SKM-1 treated with dmso at 0.1 percent for 144 hours (cell line): ENCODE results near the gene MROH2A.

Source experiments
- DNase-seq: peaks from one replicate; lab custom pipeline; 2025; ENCODE audit not compliant: unreplicated experiment; lab: John Stamatoyannopoulos, UW

Gene MROH2A

GRCh38 chr2:233818639-233819621, 40.8 kb downstream of the MROH2A start:
- DNase-seq = no peak

- no peak for DNase-seq
Measured at GRCh38 chr2:233819884-233820773, 42.0 kb downstream of the MROH2A start.

- no peak for DNase-seq
Measured at GRCh38 chr2:233820774-233821105, 42.6 kb downstream of the MROH2A start.

GRCh38 chr2:233821196-233821595, 43.1 kb downstream of the MROH2A start:
- DNase-seq = no peak

GRCh38 chr2:233821709-233822100, 43.6 kb downstream of the MROH2A start:
- DNase-seq = no peak

GRCh38 chr2:233822101-233822771, 44.1 kb downstream of the MROH2A start:
- DNase-seq = no peak

GRCh38 chr2:233822781-233823730, 44.9 kb downstream of the MROH2A start:
- no peak for DNase-seq

- no peak for DNase-seq
Measured at GRCh38 chr2:233823731-233824121, 45.6 kb downstream of the MROH2A start.

GRCh38 chr2:233824373-233824772, 46.2 kb downstream of the MROH2A start:
- DNase-seq = no peak

- DNase-seq = no peak
Measured at GRCh38 chr2:233828546-233829192, 50.5 kb downstream of the MROH2A start.

GRCh38 chr2:233829193-233830110, 51.3 kb downstream of the MROH2A start:
- DNase-seq = no peak

- no peak for DNase-seq
Measured at GRCh38 chr2:233830111-233830802, 52.1 kb downstream of the MROH2A start.

- DNase-seq = no peak
Measured at GRCh38 chr2:233831011-233831721, 53.0 kb downstream of the MROH2A start.

GRCh38 chr2:233831861-233832260, 53.7 kb downstream of the MROH2A start:
- no peak for DNase-seq

GRCh38 chr2:233832414-233832813, 54.3 kb downstream of the MROH2A start:
- no peak for DNase-seq

GRCh38 chr2:233832869-233833311, 54.8 kb downstream of the MROH2A start:
- no peak for DNase-seq

GRCh38 chr2:233833345-233833744, 55.2 kb downstream of the MROH2A start:
- no peak for DNase-seq
